Loucy (cell line): ENCODE results near the gene MCM5.

Experiments
- H2AFZ ChIP-seq: fragments of 200-600 bp; sonication (generic); 2 replicates; pipeline ENCODE4 v1.6.0; 2016; ENCODE audit warnings: antibody characterized with exemption, mild to moderate bottlenecking, low read length, moderate library complexity
- H3F3A ChIP-seq: fragments of 200-600 bp; 2 replicates; pipeline ENCODE4 v1.6.0; 2016; ENCODE audit warnings: antibody characterized with exemption, low read depth, mild to moderate bottlenecking
- H3K27me3 ChIP-seq: fragments of 200-600 bp; sonication (generic); 2 replicates; pipeline ENCODE4 v1.6.1; 2014; ENCODE audit warnings: low read length, mild to moderate bottlenecking; ENCODE audit not compliant: insufficient read depth, poor library complexity, severe bottlenecking
- H3K36me3 ChIP-seq: fragments of 200-600 bp; sonication (generic); 2 replicates; pipeline ENCODE4 v1.6.1; 2016; ENCODE audit warnings: low read length; ENCODE audit not compliant: insufficient read depth
- H3K4me1 ChIP-seq: fragments of 200-600 bp; sonication (generic); 2 replicates; pipeline ENCODE4 v1.5.1; 2014; ENCODE audit warnings: low read length, mild to moderate bottlenecking; ENCODE audit not compliant: insufficient read depth, poor library complexity, severe bottlenecking
- H3K4me2 ChIP-seq: fragments of 200-600 bp; sonication (generic); 2 replicates; pipeline ENCODE4 v1.6.0; 2014; ENCODE audit warnings: antibody characterized with exemption, low read length, low read depth, mild to moderate bottlenecking; ENCODE audit not compliant: poor library complexity, severe bottlenecking
- H3K4me3 ChIP-seq: fragments of 200-600 bp; sonication (generic); 2 replicates; pipeline ENCODE4 v1.5.1; 2014; ENCODE audit warnings: low read length, mild to moderate bottlenecking, mixed read lengths; ENCODE audit not compliant: poor library complexity, severe bottlenecking
- H3K79me2 ChIP-seq: fragments of 200-600 bp; sonication (generic); 2 replicates; pipeline ENCODE4 v1.6.1; 2014; ENCODE audit warnings: low read length; ENCODE audit not compliant: insufficient read depth
- H3K9ac ChIP-seq: fragments of 200-600 bp; sonication (generic); 2 replicates; pipeline ENCODE4 v1.6.0; 2014; ENCODE audit warnings: mild to moderate bottlenecking, low read depth, low read length, moderate library complexity; ENCODE audit not compliant: poor library complexity, severe bottlenecking
- H3K9me2 ChIP-seq: fragments of 200-600 bp; sonication (generic); replicated peaks from 2 replicates; pipeline ENCODE4 v1.6.1; 2016; ENCODE audit warnings: low read depth, low read length, mixed read lengths
- H3K9me3 ChIP-seq: fragments of 200-600 bp; sonication (generic); 2 replicates; pipeline ENCODE4 v1.6.1; 2014; ENCODE audit warnings: mild to moderate bottlenecking, antibody characterized with exemption, low read length, low read depth; ENCODE audit not compliant: insufficient read depth
- H4K20me1 ChIP-seq: fragments of 200-600 bp; sonication (generic); 2 replicates; pipeline ENCODE4 v1.6.0; 2014; ENCODE audit warnings: antibody characterized with exemption, low read length, mild to moderate bottlenecking; ENCODE audit not compliant: insufficient read depth, poor library complexity, severe bottlenecking
- CTCF ChIP-seq: fragments of 200-600 bp; sonication (generic); conservative IDR thresholded peaks from 2 replicates; pipeline ENCODE4 v1.5.1; 2014; ENCODE audit warnings: mild to moderate bottlenecking, antibody characterized with exemption, low read length
- EZH2phosphoT487 ChIP-seq: fragments of 200-600 bp; IDR thresholded peaks from 2 replicates; pipeline ENCODE4 v1.6.1; 2018; ENCODE audit warnings: antibody characterized with exemption, mild to moderate bottlenecking, moderate library complexity, borderline replicate concordance

MCM5 gene

GRCh38 chr22:35419756-35420155, 19.8 kb downstream of the MCM5 start:
- H3K4me3 ChIP-seq, result no peak overlapping the region
- H3K4me2 ChIP-seq, result no peak overlapping the region
- peaks cover 1% of the 10 kb centered on the region for H4K20me1 ChIP-seq
- H3K4me1 ChIP-seq, result no peaks in the 10 kb centered on the region
- H3K36me3 ChIP-seq, result peaks cover 96% of the 10 kb centered on the region; the same call in 1 of the 2 replicates
- TF ChIP-seq EZH2phosphoT487, result no peak
- TF ChIP-seq CTCF, result no peak
- no peaks in the 10 kb centered on the region for H3K27me3 ChIP-seq
- no peaks in the 10 kb centered on the region for H3K9me2 ChIP-seq
- H3K9me3 ChIP-seq, result no peaks in the 10 kb centered on the region
- no peaks in the 10 kb centered on the region for H3K79me2 ChIP-seq
- no peaks in the 10 kb centered on the region for H3F3A ChIP-seq
- H2AFZ ChIP-seq, result no peak overlapping the region
- H3K9ac ChIP-seq, result no peak overlapping the region

- no peaks in the 10 kb centered on the region for H3F3A ChIP-seq
- no peak overlapping the region for H3K4me3 ChIP-seq
- no peak overlapping the region for H2AFZ ChIP-seq
- H3K79me2 ChIP-seq, result no peaks in the 10 kb centered on the region
- no peaks in the 10 kb centered on the region for H4K20me1 ChIP-seq
- peaks cover 94% of the 10 kb centered on the region; the same call in 1 of the 2 replicates for H3K36me3 ChIP-seq
- H3K9me2 ChIP-seq, result no peaks in the 10 kb centered on the region
- H3K4me1 ChIP-seq, result no peaks in the 10 kb centered on the region
- H3K4me2 ChIP-seq, result no peak overlapping the region
- no peak overlapping the region for H3K9ac ChIP-seq
- no peaks in the 10 kb centered on the region for H3K27me3 ChIP-seq
- TF ChIP-seq EZH2phosphoT487 (no peak), CTCF (no peak)
- no peaks in the 10 kb centered on the region for H3K9me3 ChIP-seq
Measured at GRCh38 chr22:35421121-35421520, 21.2 kb downstream of the MCM5 start.

- no peaks in the 10 kb centered on the region for H3K27me3 ChIP-seq
- H3K9ac ChIP-seq, result no peak overlapping the region
- H3F3A ChIP-seq, result no peaks in the 10 kb centered on the region
- H4K20me1 ChIP-seq, result no peaks in the 10 kb centered on the region
- H3K4me2 ChIP-seq, result no peak overlapping the region
- TF ChIP-seq EZH2phosphoT487, result no peak
- no peak for TF ChIP-seq CTCF
- no peak overlapping the region for H2AFZ ChIP-seq
- H3K4me3 ChIP-seq, result no peak overlapping the region
- H3K79me2 ChIP-seq, result no peaks in the 10 kb centered on the region
- no peaks in the 10 kb centered on the region for H3K9me3 ChIP-seq
- H3K36me3 ChIP-seq, result peaks cover 91% of the 10 kb centered on the region; the same call in 1 of the 2 replicates
- H3K4me1 ChIP-seq, result no peaks in the 10 kb centered on the region
- H3K9me2 ChIP-seq, result no peaks in the 10 kb centered on the region
Measured at GRCh38 chr22:35422145-35422544, 22.2 kb downstream of the MCM5 start.
